ENCODE measurements around the gene MDH2. TPM values are rescaled to one million over a fixed set of nuclear protein-coding genes. Genes with fewer than 3 reads are reported as not detected.
A peak's percentile ranks its signal among the peaks of the same experiment; 100 is the strongest.
"Not testable (repeated sequence)": the region's sequence is repeated elsewhere in the genome, so short reads cannot be mapped to it uniquely, and the experiment has no call there.

The MDH2 gene
- total RNA-seq, 4 donors from 2014 or later, result 24.3 to 88.4 (median 30.0) TPM

DNA sequence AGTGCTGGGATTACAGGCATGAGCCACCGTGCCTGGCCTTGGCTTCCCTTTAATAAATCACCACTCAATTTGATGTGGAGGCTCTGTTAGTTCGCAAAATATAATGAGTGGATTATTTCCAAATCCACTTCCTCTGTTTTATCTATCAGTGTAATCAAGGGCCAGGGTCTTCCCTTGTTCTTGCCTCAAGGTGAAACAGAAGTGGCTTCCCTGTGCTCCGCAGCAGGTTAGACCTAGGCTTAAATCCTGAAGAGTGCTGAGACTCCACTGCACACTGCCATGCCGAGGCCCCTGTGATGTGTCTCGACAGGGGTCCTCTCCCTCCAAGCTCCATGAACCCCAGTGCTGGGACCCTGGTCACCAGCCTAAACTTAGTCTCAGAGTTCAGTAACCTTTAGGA is 59.0 kb downstream of the MDH2 start:
- H3K4me1 ChIP-seq, result no peaks in the 10 kb centered on the region
- no peak overlapping the region for H3K27ac ChIP-seq
- TF ChIP-seq, protein P1, sequence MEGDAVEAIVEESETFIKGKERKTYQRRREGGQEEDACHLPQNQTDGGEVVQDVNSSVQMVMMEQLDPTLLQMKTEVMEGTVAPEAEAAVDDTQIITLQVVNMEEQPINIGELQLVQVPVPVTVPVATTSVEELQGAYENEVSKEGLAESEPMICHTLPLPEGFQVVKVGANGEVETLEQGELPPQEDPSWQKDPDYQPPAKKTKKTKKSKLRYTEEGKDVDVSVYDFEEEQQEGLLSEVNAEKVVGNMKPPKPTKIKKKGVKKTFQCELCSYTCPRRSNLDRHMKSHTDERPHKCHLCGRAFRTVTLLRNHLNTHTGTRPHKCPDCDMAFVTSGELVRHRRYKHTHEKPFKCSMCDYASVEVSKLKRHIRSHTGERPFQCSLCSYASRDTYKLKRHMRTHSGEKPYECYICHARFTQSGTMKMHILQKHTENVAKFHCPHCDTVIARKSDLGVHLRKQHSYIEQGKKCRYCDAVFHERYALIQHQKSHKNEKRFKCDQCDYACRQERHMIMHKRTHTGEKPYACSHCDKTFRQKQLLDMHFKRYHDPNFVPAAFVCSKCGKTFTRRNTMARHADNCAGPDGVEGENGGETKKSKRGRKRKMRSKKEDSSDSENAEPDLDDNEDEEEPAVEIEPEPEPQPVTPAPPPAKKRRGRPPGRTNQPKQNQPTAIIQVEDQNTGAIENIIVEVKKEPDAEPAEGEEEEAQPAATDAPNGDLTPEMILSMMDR (IDR thresholded peaks at IDR 0.05), result no peak
- no peak for TF ChIP-seq POLR2A (IDR thresholded peaks at IDR 0.05)
- no peaks in the 10 kb centered on the region for H3K9me3 ChIP-seq
- H3K36me3 ChIP-seq, result no peaks in the 10 kb centered on the region
- intact Hi-C loops (cut with DNase I; ENCODE audit: low total_unique reads), result no loop called here
- no peak overlapping the region for H3K4me3 ChIP-seq
- H3K27me3 ChIP-seq, result no peaks in the 10 kb centered on the region
- DNase-seq, result no peak

DNA sequence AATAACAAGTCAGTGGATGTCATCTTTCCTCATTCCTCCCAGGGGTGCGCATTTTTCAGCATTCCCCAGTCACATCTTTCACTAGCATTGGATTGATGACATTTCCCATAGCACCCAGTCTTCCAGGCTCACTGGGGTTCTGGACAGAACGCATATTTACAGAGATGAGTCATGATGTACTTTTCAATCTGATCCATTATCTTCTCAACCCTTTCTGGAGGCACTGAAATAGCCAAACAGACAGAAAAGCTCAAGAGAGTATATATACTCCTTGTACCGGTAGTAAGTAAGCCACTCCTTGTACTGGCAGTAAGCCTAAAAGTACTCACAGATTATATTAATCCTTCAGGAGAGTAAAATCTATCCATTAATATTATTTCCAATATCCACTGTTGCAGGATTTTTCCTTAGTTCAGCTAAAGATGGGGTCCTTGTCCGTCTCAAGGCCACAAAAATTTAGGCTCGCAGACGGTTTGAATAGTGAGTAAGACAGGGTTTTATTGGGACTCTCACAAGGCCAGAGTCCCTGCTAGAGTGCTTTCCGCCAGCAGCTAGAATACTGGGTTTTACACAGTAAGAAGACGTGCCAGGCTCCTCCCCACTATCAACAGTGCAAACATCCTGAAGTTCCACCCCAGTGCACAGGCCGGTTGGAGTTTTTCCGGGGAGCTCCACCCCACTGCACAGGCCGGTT is 60.8 kb downstream of the MDH2 start:
- H3K27ac ChIP-seq, result no peak overlapping the region
- H3K27me3 ChIP-seq, result no peaks in the 10 kb centered on the region
- TF ChIP-seq POLR2A (IDR thresholded peaks at IDR 0.05), result no peak
- TF ChIP-seq, protein P1 (IDR thresholded peaks at IDR 0.05), result no peak
- H3K4me1 ChIP-seq, result no peaks in the 10 kb centered on the region
- no peaks in the 10 kb centered on the region for H3K9me3 ChIP-seq
- no peak overlapping the region for H3K4me3 ChIP-seq
- DNase-seq, result peak in 1 of 2 donors; percentile 18
- intact Hi-C loops (cut with DNase I; ENCODE audit: low total_unique reads), result no loop called here
- H3K36me3 ChIP-seq, result no peaks in the 10 kb centered on the region

DNA sequence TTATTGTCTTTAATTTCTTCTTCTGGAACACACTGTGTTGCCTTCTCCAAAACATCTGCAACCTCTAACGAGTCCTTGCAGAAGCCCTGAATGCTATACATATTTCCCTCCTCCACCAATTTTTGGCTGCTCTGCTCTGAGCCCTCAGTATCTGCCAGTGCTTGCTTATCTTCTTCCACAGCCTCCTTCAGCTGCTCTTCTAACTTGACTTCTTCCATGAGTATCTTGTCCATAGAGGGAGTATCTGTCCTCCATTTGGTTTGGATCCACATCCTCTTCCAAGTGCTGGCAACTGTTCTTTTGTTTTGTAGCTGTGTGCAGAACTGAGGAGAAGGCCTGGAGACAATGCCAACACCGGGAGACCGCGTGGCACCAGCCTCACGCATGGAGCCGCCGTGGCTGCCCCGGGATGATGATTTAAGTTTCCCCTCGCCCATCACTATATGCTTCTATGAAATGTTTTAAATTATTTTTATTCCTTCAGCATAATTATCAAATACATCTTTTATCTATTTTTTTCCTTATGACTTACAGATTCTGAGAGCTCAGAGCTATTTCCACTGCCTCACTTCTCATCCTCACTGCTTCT is 65.2 kb downstream of the MDH2 start:
- H3K27ac ChIP-seq; H3K36me3 ChIP-seq; H3K4me3 ChIP-seq; intact Hi-C loops (cut with DNase I; ENCODE audit: low total_unique reads); H3K4me1 ChIP-seq; H3K9me3 ChIP-seq; DNase-seq; H3K27me3 ChIP-seq: not testable (repeated sequence)

DNA sequence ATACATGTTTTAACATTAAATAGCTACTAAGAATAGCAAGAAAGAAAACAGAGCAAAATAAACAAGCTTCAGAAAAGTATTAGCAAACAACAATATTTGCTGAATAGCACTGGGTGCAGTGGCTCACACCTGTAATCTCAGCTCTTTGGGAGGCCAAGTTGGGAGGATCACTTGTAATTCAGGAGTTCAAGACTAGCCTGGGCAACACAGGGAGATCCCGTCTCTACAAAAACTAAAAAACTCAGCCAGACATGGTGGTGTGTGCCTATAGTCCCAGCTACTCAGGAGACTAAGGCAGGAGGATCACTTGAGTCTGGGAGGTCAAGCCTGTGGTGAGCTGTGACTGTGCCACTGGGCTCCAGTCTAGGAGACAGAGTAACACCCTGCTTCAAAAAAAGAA is 66.8 kb downstream of the MDH2 start:
- H3K9me3 ChIP-seq; H3K36me3 ChIP-seq; H3K27ac ChIP-seq; H3K27me3 ChIP-seq; H3K4me3 ChIP-seq; H3K4me1 ChIP-seq; DNase-seq; intact Hi-C loops (cut with DNase I; ENCODE audit: low total_unique reads): not testable (repeated sequence)

Small RNA genes lying within 50 kb of the gene (small RNA-seq; reads per million reads assigned to genes)
- not detected for gene RNU6-863P

Other genes with a start within 250 kb of the MDH2 start
- not detected for gene CCL24, start 234.3 kb upstream of the MDH2 start, total RNA-seq
- 10 to 100 TPM in 2 of 4 donors, 1 to 10 TPM in 2; 2.0 to 45.4 (median 11.3) TPM for gene RHBDD2, start 169.1 kb upstream of the MDH2 start, total RNA-seq
- gene POR, start 133.0 kb upstream of the MDH2 start, total RNA-seq, result 100 to 1,000 TPM in 1 of 4 donors, 10 to 100 TPM in 2, 1 to 10 TPM in 1; 10.0 to 122 (median 69.2) TPM
- 10 to 100 TPM in 3 of 4 donors, 1 to 10 TPM in 1; 4.6 to 95.4 (median 36.9) TPM for gene TMEM120A, start 53.5 kb upstream of the MDH2 start, total RNA-seq
- 10 to 100 TPM in 2 of 4 donors, 1 to 10 TPM in 2; 4.4 to 27.3 (median 14.1) TPM for gene STYXL1, start 106 bp upstream of the MDH2 start, total RNA-seq
- gene SRRM3, start 153.8 kb downstream of the MDH2 start, total RNA-seq, result 10 to 100 TPM in 1 of 4 donors, 1 to 10 TPM in 3; 1.3 to 15.9 (median 6.0) TPM